ENCODE data around the gene PRTG.

DNA sequence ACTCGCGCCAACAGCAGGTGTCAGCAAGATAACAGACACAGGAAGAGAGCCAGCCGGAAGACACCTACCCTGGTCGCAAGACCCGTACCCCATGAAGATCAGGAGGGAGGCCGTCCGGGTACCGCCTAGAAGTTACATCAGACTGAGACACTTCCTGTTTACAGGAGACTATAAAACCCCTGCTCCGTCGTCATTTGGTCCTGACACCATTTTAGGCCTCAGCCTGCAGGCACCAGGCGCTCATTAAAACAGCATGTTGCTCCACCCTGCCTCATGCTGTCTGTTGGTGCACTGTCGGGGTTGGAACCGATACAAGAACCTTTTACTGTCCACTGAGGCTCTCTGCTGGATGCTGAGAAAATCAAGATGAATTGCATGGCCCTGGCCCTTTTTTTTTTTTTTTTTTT lies 15.6 kb upstream of the PRTG start:
- TF ChIP-seq, protein P1, sequence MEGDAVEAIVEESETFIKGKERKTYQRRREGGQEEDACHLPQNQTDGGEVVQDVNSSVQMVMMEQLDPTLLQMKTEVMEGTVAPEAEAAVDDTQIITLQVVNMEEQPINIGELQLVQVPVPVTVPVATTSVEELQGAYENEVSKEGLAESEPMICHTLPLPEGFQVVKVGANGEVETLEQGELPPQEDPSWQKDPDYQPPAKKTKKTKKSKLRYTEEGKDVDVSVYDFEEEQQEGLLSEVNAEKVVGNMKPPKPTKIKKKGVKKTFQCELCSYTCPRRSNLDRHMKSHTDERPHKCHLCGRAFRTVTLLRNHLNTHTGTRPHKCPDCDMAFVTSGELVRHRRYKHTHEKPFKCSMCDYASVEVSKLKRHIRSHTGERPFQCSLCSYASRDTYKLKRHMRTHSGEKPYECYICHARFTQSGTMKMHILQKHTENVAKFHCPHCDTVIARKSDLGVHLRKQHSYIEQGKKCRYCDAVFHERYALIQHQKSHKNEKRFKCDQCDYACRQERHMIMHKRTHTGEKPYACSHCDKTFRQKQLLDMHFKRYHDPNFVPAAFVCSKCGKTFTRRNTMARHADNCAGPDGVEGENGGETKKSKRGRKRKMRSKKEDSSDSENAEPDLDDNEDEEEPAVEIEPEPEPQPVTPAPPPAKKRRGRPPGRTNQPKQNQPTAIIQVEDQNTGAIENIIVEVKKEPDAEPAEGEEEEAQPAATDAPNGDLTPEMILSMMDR (IDR thresholded peaks at IDR 0.05; ENCODE audit: low read depth, low read length, poor library complexity, severe bottlenecking), result no peak
- TF ChIP-seq EZH2phosphoT487 (IDR thresholded peaks at IDR 0.05; ENCODE audit: borderline replicate concordance, low read length), result no peak

Data from DOHH2 (cell line).